NCI-H146 (cell line): ENCODE data around the gene FERMT3.

ENCODE experiments used
- DNase-seq: peaks from one replicate; lab custom pipeline; 2025; lab: John Stamatoyannopoulos, UW

Gene FERMT3

DNA sequence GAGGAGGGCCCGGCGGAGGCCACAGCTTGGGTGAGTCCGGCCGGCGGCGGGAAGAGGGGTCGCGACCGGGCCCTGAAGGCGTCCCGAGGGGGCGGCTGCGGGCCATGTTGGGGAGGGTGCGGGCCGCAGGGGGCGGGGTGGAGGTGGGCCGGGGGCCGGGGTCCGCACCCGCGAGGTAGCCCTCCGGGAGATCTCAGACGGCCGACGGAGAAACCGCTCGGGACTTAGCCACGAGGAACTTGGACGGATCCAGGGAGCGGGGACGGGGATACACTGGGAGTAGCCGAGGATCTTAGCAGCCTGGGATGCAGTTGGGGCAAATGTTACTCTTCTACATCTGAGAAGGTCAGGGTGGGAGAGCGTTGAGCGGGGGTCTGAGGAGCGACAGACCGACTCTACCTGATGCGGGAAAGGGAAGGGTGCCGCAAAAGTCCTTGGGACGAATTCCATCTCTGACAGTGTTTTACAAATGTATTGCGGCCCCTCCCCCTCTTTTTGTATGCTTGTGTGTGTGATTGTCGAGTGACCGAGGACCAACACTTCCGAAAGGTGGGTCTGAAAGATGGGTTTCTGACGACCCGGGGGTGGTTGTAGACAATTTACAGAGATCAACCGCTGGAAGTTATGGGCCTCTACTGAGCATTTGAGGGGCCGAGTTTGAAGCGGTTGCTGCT is 19.9 kb upstream of the FERMT3 start:
- no peak for DNase-seq

- no peak for DNase-seq
These were observed 14.1 kb upstream of the FERMT3 start for GRCh38 chr11:64192434-64192833.

DNA sequence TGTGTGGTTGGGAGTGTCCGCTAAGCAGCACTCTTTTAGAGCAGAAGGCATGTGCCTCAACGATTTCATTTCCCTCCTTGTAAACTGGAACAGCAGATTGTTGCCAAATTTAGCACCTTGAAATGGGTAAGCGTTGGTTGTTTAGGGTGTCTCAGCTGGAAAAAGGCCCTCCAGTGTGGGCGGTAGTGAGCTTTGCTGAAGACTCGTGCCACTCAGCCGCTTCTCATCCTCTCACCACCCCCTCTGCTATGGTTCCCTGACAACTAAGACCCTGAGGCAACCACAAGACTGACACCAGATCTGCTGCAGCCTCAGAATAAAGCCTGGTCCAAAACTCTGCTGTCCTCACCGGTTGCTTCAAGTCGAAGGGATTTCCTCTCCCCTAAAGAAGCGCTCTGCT is 9.9 kb upstream of the FERMT3 start:
- DNase-seq, result no peak

DNA sequence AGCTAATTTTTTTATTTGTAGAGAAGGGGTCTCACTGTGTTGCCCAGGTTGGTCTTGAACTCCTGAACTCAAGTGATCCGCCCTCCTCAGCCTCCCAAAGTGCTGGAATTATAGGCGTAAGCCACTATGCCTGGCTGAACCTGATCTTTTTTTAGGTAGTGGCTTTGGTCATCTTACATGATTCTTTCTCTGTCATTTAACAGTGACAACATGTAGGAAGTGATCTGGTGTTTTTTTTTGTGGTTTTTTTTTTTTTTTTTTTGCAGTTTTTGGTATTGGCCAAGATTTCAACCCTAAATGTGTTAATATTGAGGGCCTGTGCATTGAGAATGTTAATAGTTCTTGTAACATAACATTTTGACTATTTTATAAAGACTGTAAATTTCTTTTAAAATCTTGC is 8.0 kb upstream of the FERMT3 start:
- no peak for DNase-seq

DNA sequence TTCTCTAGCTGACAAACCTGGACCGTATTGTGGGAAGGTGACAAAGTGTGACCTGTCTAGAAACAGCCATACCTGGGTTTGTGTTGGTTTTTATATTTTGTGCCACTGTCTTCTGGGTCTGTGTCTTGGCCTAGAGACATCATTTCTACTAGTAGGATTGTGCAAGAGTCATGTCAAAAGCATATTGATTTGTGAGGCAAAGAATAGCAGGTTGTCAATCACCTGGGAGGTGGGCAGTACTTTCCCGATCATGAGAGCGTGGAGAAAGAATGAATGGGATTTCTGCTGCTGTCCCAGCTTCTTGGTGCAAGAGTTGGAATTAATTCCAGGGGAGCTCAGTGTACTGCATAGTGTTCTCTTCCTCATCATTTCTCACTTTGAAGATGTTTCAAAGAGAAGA is 5.0 kb upstream of the FERMT3 start:
- no peak for DNase-seq

- no peak for DNase-seq
These were observed 3.5 kb upstream of the FERMT3 start for GRCh38 chr11:64202992-64203391.

GRCh38 chr11:64203421-64204079 is 3.0 kb upstream of the FERMT3 start:
- DNase-seq, result no peak

DNA sequence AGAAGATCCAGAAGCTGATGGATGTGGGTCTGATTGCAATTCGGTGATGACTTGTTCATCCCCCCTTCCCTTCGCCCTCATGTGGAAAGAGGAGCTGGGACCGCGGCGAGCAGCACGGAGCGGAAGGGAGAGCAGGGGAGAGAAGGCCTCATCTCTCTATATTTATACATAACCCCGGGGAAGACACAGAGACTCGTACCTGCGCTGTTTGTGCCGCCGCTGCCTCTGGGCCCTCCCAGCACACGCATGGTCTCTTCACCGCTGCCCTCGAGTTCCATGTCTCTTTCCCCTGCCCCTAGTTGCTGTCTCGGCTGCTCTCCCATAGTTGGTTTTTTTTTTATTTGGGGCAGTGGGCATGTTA is 2.5 kb upstream of the FERMT3 start:
- DNase-seq, result no peak

- DNase-seq, result peak; percentile 68
These were observed 2.0 kb upstream of the FERMT3 start for GRCh38 chr11:64204464-64204989.

- DNase-seq, result no peak
These were observed 950 bp downstream of the FERMT3 start for GRCh38 chr11:64207256-64208085.

DNA sequence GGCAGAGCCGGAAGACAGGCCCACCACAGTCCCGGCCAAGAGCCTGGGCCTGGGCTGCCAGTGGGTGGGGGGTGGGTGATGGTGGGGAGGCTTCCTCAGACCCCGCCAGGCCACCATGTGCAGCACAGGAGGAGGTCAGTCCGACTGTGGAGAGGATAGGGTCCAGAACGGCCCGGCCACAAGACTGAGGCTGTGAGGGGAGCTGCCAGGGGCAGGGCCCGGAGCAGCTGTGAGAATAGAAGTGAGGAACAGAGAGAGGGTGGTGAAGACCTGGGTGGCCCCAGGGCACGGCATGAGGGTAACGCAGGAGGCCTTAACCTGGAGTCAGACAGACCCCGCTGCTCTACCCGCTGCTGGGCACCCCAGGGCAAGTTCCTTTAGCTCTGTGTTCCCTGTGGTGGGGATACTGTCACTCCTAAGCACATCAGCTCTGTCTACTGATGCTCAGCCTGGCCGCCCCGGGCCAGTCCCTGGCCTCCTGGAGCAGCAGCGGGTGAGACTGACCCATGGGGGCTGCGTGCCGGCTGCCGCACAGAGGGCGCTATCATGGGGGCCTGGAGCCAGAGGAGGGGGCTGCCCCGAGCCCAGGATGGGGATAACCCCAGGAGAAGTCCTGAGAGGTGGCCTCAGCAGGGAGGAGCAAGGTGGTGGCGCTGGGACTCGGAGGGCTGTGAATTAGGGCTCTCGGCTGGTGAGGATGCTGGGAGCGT is 1.7 kb downstream of the FERMT3 start:
- DNase-seq, result no peak

GRCh38 chr11:64208796-64209562 is 2.5 kb downstream of the FERMT3 start:
- no peak for DNase-seq

DNA sequence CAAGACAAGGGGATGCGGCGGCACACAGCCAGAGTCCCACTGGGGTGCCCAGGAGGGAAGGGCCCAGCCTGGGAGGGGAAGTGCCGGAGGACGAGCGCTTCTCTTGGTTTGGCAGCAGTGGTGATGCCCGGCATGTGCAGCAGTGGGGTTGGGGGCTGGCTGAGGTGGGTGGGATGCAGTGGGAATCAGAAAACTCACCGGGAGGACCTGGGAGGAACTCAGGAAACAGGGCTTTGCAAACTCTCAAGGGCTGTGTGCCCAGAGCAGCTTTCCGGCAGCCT is 3.0 kb downstream of the FERMT3 start:
- no peak for DNase-seq

- DNase-seq, result no peak
These were observed 3.9 kb downstream of the FERMT3 start for GRCh38 chr11:64210301-64211020.

- DNase-seq, result no peak
These were observed 4.8 kb downstream of the FERMT3 start for GRCh38 chr11:64211181-64211872.

- no peak for DNase-seq
These were observed 10.4 kb downstream of the FERMT3 start for GRCh38 chr11:64216879-64217278.

- DNase-seq, result no peak
These were observed 12.3 kb downstream of the FERMT3 start for GRCh38 chr11:64218628-64219353.

DNA sequence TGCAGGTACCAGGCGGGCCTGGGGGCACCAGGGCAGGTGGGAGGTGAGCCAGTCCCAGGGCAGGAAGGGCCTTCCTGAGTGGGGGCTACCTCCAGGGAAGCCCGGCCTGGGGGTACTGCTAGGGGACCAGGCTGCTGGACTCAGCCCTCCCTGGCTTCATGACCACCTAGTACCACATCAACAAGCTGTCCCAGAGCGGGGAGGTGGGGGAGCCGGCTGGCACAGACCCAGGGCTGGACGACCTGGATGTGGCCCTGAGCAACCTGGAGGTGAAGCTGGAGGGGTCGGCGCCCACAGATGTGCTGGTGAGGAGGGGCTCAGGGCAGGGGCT is 12.8 kb downstream of the FERMT3 start:
- no peak for DNase-seq

- no peak for DNase-seq
These were observed 13.2 kb downstream of the FERMT3 start for GRCh38 chr11:64219755-64220154.

DNA sequence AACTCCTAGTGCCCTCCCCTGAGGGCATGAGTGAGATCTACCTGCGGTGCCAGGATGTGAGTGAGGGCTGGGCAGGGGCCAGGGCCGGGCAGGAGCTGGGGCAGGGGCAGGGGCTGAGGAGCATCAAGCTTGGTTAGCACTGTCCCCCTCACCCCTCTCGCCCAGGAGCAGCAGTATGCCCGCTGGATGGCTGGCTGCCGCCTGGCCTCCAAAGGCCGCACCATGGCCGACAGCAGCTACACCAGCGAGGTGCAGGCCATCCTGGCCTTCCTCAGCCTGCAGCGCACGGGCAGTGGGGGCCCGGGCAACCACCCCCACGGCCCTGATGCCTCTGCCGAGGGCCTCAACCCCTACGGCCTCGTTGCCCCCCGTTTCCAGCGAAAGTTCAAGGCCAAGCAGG is 13.8 kb downstream of the FERMT3 start:
- DNase-seq, result no peak
